Fibroblast of villous mesenchyme (primary cell): ENCODE data around the gene AP1M2. TPM values are rescaled to one million over a fixed set of nuclear protein-coding genes. Genes with fewer than 3 reads are reported as not detected.
A peak's percentile ranks its signal among the peaks of the same experiment; 100 is the strongest.

Source experiments
- DNase-seq: peaks from one replicate; pipeline ENCODE4 v3.0.0-alpha.2; 2010; ENCODE audit warnings: low read depth
- H3K4me3 ChIP-seq: 2 replicates; pipeline ENCODE4 v1.5.1; 2011; ENCODE audit warnings: low read depth, mild to moderate bottlenecking, low read length
- total RNA-seq: library from RNA; depleted of rRNA; stranded (reverse); fragments of >200 nt; gene quantifications from 2 replicates; pipeline ENCODE4 v1.2.3, GENCODE V29; 2012
- TF ChIP-seq, protein P1 (sequence below): IDR thresholded peaks from 2 replicates; pipeline ENCODE4 v1.5.1; 2012; ENCODE audit warnings: low read depth, mild to moderate bottlenecking, low read length; ENCODE audit not compliant: insufficient read depth

AP1M2 gene
- total RNA-seq, 1 donor = 13.4 TPM

DNA sequence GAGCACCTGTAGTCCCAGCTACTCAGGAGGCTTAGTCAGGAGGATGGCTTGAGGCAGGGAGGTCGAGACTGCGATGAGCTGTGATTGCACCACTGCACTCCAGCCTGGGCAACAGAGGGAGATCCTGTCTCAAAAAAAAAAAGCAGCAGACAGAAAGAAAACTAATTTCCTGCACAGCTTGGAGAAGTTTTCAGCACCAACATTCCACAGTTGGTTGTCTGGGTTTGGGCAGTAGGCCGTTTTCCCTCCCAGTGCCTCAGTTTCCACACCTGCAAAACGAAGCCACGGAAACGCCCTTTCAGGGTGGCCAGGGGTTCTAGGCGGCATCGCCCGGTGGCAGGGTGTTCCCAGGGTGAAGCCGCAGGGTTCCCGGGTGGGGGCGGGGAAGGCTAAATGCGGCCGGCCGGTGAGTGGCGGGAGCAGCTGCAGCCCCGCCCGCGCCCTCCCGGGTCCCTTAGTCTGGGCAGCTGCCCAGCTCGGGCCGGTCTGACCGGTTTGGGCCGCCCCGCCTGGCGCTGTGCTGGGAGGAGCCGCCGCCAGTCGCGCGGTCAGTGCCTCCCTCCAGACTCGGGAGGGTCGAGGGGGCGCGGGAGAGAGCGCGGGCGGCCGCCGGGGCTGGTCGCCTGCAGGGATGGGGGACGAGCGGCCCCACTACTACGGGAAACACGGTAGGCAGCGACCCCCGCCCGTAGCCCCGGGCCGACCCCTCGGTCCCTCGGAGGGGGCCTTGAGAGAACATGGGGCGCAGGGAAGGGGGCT lies 38.1 kb upstream of the AP1M2 start, which contains the start of gene SLC44A2:
Gene SLC44A2 (plus strand): TSS at position 551 of the 759 bp plus-strand sequence. CDS start 81 bp downstream, at position 632.
- DNase-seq = peak; percentile 54
- H3K4me3 ChIP-seq = peak within 1 kb of the TSS; percentile 61
- TF ChIP-seq, protein P1, sequence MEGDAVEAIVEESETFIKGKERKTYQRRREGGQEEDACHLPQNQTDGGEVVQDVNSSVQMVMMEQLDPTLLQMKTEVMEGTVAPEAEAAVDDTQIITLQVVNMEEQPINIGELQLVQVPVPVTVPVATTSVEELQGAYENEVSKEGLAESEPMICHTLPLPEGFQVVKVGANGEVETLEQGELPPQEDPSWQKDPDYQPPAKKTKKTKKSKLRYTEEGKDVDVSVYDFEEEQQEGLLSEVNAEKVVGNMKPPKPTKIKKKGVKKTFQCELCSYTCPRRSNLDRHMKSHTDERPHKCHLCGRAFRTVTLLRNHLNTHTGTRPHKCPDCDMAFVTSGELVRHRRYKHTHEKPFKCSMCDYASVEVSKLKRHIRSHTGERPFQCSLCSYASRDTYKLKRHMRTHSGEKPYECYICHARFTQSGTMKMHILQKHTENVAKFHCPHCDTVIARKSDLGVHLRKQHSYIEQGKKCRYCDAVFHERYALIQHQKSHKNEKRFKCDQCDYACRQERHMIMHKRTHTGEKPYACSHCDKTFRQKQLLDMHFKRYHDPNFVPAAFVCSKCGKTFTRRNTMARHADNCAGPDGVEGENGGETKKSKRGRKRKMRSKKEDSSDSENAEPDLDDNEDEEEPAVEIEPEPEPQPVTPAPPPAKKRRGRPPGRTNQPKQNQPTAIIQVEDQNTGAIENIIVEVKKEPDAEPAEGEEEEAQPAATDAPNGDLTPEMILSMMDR = no peak

DNA sequence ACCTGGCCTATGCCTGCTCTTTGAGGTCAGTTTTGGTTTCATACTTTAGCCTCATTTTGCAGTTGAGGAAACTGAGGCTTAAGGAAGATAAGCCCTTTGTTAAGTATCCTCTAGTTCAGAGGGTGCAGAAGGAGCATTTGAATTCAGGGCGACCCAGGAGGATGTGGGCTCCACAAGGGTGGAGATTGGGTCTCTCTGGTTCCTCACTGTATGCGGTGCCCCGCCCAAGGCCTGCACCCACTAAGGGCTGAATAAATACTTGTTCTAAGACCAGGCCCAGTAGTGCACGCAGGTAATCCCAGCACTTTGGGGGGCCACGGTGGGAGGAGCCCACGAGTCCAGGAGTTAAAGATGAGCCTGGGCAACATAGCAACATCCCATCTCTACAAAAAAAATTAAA lies 37.5 kb upstream of the AP1M2 start:
- TF ChIP-seq, protein P1 = no peak
- DNase-seq = no peak
- peak overlapping the region; percentile 61 for H3K4me3 ChIP-seq

DNA sequence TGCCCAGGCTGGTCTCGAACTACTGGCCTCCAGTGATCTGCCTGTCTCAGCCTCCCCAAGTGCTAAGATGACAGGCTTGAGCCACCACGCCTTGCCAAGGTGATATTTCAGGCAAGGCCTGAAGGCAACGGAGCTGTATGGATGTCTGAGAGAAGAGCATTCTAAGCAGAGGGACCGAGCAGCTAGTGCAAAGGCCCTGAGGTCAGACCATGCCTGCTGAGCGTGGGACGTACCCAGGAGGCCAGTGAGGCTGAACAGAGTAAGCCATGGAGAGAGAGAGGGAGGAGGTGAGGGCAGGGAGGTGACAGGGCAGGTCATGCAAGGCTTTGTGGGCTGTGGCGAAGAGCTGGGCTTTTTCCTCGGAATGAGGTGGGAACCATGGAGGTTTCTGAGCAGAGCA lies 34.9 kb upstream of the AP1M2 start:
- no peak overlapping the region for H3K4me3 ChIP-seq
- DNase-seq = no peak
- TF ChIP-seq, protein P1 = no peak

DNA sequence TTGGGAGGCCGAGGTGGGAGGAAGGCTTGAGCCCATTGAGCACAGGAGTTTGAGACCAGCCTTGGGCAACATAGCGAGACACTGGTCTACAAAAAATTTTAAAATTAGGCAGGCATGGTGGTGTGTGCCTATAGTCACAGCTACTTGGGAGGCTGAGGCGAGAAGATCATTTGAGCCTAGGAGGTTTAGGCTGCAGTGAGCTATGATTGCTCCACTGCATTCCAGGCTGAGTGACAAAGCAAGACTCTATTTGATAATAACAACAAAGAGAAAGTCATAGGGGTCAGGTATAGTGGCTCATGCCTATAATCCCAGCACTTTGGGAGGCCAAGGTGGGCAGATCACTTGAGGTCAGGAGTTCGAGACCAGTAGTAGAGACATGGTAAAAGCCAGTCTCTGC lies 33.7 kb upstream of the AP1M2 start:
- TF ChIP-seq, protein P1 = no peak
- H3K4me3 ChIP-seq = no peak overlapping the region
- no peak for DNase-seq

DNA sequence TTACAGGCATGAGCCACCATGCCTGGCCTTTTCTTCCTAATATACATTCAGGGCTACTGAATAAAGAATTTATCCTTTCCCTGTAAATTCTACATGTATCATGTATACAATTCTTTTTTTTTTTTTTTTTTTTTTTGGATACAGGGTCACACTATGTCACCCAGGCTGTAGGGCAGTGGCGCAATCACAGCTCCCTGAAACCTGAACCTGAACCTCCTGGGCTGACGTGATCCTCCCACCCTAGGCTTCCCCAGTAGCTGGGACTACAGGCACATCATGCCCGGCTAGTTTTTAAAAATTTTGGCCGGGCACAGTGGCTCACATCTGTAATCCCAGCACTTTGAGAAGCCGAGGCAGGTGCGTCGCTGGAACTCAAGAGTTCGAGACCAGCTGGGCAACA lies 31.7 kb upstream of the AP1M2 start:
- TF ChIP-seq, protein P1 = no peak
- H3K4me3 ChIP-seq = no peak overlapping the region
- no peak for DNase-seq

DNA sequence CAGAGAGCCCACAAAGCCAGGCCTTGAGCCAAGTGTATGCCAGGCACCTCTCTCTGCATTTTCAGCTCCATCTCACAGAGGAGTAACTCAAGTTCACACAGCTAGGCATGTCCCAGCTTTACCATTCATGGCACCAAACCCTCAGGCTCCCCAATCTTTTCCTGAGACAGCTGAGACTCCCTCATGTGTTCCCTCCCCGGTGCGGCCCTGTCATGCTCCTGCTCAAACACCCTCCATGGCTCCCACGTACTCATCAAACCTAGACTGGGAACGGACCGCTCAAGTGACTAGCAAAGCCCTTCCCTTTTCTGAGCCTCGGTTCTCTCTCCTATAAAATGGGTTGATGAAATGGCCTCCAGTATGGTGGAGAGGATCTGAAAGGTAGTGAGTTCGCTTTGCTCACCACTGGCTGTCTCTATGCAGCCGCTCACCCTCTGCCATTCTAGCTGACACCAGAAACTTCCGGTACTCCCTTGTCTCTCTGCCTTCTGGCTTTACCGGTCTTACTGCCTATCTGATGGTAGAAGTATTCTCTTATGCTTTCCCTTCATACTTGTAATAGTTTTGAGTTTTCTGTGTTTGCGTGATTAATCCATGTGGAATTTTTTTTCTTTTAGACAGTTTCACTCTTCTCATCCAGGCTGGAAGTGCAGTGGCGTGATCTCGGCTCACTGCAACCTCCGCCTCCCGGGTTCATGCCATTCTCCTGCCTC lies 30.5 kb upstream of the AP1M2 start:
- TF ChIP-seq, protein P1 = no peak
- H3K4me3 ChIP-seq = no peak overlapping the region
- DNase-seq = peak; percentile 84
